Muscle of back (tissue), 11 donors: Measurements from ENCODE around the gene GET3. TPM values are rescaled to one million over a fixed set of nuclear protein-coding genes. Genes with fewer than 3 reads are reported as not detected.

Experiments
- DNase-seq, 3 donors: peaks; one replicate each; pipeline versions ENCODE4 v3.0.0 to v3.0.0-alpha.2; 2013
- polyA plus RNA-seq, 10 donors: library from polyadenylated mRNA; unstranded; fragments of 120-200 nt; gene quantifications; one replicate each; pipeline ENCODE4 v1.2.1, GENCODE V29; 2013; ENCODE audit not compliant: insufficient read length in 10 of 10

The GET3 gene
- polyA plus RNA-seq, 10 donors, result 36.3 to 54.8 (median 41.8) TPM

GRCh38 chr19:12778017-12778904 lies 41.0 kb downstream of the GET3 start:
- DNase-seq, result peak in 2 of 3 donors; percentile 78 to 93

GRCh38 chr19:12778905-12779161 lies 41.5 kb downstream of the GET3 start:
- peak in 1 of 3 donors; percentile 85 for DNase-seq

GRCh38 chr19:12779162-12779993 lies 42.1 kb downstream of the GET3 start:
- peak in 2 of 3 donors; percentile 85 to 94 for DNase-seq

GRCh38 chr19:12782174-12782423 lies 44.8 kb downstream of the GET3 start:
- DNase-seq, result no peak

GRCh38 chr19:12782424-12783290 lies 45.4 kb downstream of the GET3 start:
- peak; percentile 84 to 95 (median 87) for DNase-seq

GRCh38 chr19:12783291-12783848 lies 46.1 kb downstream of the GET3 start:
- no peak for DNase-seq

GRCh38 chr19:12783849-12784393 lies 46.6 kb downstream of the GET3 start:
- no peak for DNase-seq

GRCh38 chr19:12784394-12784870 lies 47.1 kb downstream of the GET3 start:
- DNase-seq, result no peak

- DNase-seq, result peak in 1 of 3 donors; percentile 68
Observed at GRCh38 chr19:12784871-12785430, 47.7 kb downstream of the GET3 start.

- DNase-seq, result peak in 1 of 3 donors; percentile 49
Observed at GRCh38 chr19:12785431-12786031, 48.2 kb downstream of the GET3 start.

- DNase-seq, result peak in 1 of 3 donors; percentile 67
Observed at GRCh38 chr19:12786141-12786870, 49.0 kb downstream of the GET3 start.

GRCh38 chr19:12786952-12787351 lies 49.7 kb downstream of the GET3 start:
- no peak for DNase-seq

- DNase-seq, result no peak
Observed at GRCh38 chr19:12787458-12787857, 50.2 kb downstream of the GET3 start.

- peak in 1 of 3 donors; percentile 91 for DNase-seq
Observed at GRCh38 chr19:12788042-12788681, 50.9 kb downstream of the GET3 start.

- DNase-seq, result peak; percentile 86 to 94 (median 87)
Observed at GRCh38 chr19:12788682-12789097, 51.4 kb downstream of the GET3 start.

- peak in 1 of 3 donors; percentile 79 for DNase-seq
Observed at GRCh38 chr19:12789098-12789903, 52.0 kb downstream of the GET3 start.

- peak; percentile 95 to 97 (median 95) for DNase-seq
Observed at GRCh38 chr19:12789904-12790619, 52.8 kb downstream of the GET3 start.
